Measurements from ENCODE around the gene FOXP1. TPM values are rescaled to one million over a fixed set of nuclear protein-coding genes. Genes with fewer than 3 reads are reported as not detected.

FOXP1 gene
- total RNA-seq, 1 experiment from 2014 or later, result 2.9 TPM

DNA sequence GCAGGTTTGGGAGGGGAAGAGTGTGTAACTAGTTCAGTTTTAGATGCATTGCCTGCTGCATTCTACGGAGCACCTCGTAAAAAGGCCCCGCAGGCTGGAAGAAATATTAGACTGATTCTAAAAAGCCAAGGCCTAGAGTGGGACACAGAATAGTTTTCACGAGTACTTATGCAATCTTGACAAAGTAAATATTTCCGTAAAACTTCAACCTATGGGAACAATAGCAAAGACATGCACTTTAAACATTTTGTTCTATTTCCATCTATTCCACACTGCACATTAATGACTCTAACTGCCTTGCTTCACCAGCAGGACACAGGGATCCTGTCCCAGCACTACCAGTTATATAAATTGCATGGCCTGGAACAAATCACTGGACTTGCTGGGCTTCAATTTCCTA is 260.0 kb downstream of the FOXP1 start:
- ChIA-PET CTCF (no interaction called here), POLR2A (no interaction called here)
- no peaks in the 10 kb centered on the region for H3K27me3 ChIP-seq (ENCODE audit: control insufficient read depth, insufficient read depth, low read length)
- DNase-seq (ENCODE audit: low read depth, low spot score), result no peak
- no peak for ATAC-seq
- intact Hi-C loops (cut with micrococcal nuclease; ENCODE audit: unreplicated experiment) (no loop called here), in situ Hi-C loops (cut with HindIII; ENCODE audit: low pct_unique_long_range_greater_than_20kb, low sequenced_read_pairs) (no loop called here)
- H3K9me3 ChIP-seq (ENCODE audit: control insufficient read depth, insufficient read depth, low read depth, low read length), result no peaks in the 10 kb centered on the region
- BruUV-seq (replicated peaks), result no TSS peak
- TF ChIP-seq, protein P1, sequence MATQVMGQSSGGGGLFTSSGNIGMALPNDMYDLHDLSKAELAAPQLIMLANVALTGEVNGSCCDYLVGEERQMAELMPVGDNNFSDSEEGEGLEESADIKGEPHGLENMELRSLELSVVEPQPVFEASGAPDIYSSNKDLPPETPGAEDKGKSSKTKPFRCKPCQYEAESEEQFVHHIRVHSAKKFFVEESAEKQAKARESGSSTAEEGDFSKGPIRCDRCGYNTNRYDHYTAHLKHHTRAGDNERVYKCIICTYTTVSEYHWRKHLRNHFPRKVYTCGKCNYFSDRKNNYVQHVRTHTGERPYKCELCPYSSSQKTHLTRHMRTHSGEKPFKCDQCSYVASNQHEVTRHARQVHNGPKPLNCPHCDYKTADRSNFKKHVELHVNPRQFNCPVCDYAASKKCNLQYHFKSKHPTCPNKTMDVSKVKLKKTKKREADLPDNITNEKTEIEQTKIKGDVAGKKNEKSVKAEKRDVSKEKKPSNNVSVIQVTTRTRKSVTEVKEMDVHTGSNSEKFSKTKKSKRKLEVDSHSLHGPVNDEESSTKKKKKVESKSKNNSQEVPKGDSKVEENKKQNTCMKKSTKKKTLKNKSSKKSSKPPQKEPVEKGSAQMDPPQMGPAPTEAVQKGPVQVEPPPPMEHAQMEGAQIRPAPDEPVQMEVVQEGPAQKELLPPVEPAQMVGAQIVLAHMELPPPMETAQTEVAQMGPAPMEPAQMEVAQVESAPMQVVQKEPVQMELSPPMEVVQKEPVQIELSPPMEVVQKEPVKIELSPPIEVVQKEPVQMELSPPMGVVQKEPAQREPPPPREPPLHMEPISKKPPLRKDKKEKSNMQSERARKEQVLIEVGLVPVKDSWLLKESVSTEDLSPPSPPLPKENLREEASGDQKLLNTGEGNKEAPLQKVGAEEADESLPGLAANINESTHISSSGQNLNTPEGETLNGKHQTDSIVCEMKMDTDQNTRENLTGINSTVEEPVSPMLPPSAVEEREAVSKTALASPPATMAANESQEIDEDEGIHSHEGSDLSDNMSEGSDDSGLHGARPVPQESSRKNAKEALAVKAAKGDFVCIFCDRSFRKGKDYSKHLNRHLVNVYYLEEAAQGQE (IDR thresholded peaks at IDR 0.05; ENCODE audit: insufficient read depth in 1 of 2, low read depth in 2 of 2, low read length in 1 of 2), result no peak
- TF ChIP-seq POLR2AphosphoS5 (IDR thresholded peaks at IDR 0.05; ENCODE audit: low read depth, low read length) (no peak), SIN3A (IDR thresholded peaks at IDR 0.05; ENCODE audit: borderline replicate concordance, insufficient read depth, low read depth, low read length) (no peak), TCF7L2 (IDR thresholded peaks at IDR 0.05; ENCODE audit: low read depth, low read length) (no peak)
- TF ChIP-seq, protein P2, sequence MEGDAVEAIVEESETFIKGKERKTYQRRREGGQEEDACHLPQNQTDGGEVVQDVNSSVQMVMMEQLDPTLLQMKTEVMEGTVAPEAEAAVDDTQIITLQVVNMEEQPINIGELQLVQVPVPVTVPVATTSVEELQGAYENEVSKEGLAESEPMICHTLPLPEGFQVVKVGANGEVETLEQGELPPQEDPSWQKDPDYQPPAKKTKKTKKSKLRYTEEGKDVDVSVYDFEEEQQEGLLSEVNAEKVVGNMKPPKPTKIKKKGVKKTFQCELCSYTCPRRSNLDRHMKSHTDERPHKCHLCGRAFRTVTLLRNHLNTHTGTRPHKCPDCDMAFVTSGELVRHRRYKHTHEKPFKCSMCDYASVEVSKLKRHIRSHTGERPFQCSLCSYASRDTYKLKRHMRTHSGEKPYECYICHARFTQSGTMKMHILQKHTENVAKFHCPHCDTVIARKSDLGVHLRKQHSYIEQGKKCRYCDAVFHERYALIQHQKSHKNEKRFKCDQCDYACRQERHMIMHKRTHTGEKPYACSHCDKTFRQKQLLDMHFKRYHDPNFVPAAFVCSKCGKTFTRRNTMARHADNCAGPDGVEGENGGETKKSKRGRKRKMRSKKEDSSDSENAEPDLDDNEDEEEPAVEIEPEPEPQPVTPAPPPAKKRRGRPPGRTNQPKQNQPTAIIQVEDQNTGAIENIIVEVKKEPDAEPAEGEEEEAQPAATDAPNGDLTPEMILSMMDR (IDR thresholded peaks at IDR 0.05), result no peak
- no peak overlapping the region for H3K4me3 ChIP-seq (ENCODE audit: low read depth in 2 of 2, low read length in 2 of 2)
- H3K27ac ChIP-seq (ENCODE audit: low read length), result no peak overlapping the region
- no peaks in the 10 kb centered on the region for H3K36me3 ChIP-seq (ENCODE audit: control insufficient read depth, insufficient read depth, low read length)
- no peaks in the 10 kb centered on the region for H3K4me1 ChIP-seq (ENCODE audit: control insufficient read depth, insufficient read depth, low read length)

DNA sequence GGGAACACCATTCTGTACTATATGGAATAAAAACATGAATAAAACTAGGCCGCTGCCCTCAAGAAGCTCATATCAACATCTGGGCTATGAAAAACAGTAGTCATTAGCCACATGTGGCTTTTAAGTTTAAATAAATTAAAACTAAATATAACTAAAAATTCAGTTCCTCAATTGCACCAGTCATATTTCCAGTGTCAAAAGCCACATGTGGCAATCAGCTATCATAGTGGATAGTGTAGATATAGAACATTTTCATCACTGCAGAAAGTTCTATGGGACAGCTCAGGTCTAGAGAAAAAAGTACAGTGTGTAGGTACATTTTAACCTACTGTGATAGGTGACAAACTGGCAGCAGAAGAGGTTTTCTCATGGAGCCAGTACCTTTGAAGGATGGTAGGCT is 261.4 kb downstream of the FOXP1 start:
- DNase-seq (ENCODE audit: low read depth, low spot score) (no peak), ATAC-seq (no peak)
- H3K27me3 ChIP-seq (ENCODE audit: control insufficient read depth, insufficient read depth, low read length), result no peaks in the 10 kb centered on the region
- H3K36me3 ChIP-seq (ENCODE audit: control insufficient read depth, insufficient read depth, low read length), result no peaks in the 10 kb centered on the region
- H3K9me3 ChIP-seq (ENCODE audit: control insufficient read depth, insufficient read depth, low read depth, low read length), result no peaks in the 10 kb centered on the region
- H3K4me3 ChIP-seq (ENCODE audit: low read depth in 2 of 2, low read length in 2 of 2), result no peak overlapping the region
- no TSS peak for BruUV-seq (replicated peaks)
- TF ChIP-seq TCF7L2 (IDR thresholded peaks at IDR 0.05; ENCODE audit: low read depth, low read length), result no peak
- TF ChIP-seq, protein P1 (IDR thresholded peaks at IDR 0.05; ENCODE audit: insufficient read depth in 1 of 2, low read depth in 2 of 2, low read length in 1 of 2), result no peak
- TF ChIP-seq POLR2AphosphoS5 (IDR thresholded peaks at IDR 0.05; ENCODE audit: low read depth, low read length), result no peak
- TF ChIP-seq SIN3A (IDR thresholded peaks at IDR 0.05; ENCODE audit: borderline replicate concordance, insufficient read depth, low read depth, low read length), result no peak
- TF ChIP-seq, protein P2 (IDR thresholded peaks at IDR 0.05), result no peak
- ChIA-PET POLR2A (no interaction called here), CTCF (no interaction called here)
- H3K4me1 ChIP-seq (ENCODE audit: control insufficient read depth, insufficient read depth, low read length), result no peaks in the 10 kb centered on the region
- intact Hi-C loops (cut with micrococcal nuclease; ENCODE audit: unreplicated experiment) (no loop called here), in situ Hi-C loops (cut with HindIII; ENCODE audit: low pct_unique_long_range_greater_than_20kb, low sequenced_read_pairs) (no loop called here)
- H3K27ac ChIP-seq (ENCODE audit: low read length), result no peak overlapping the region

Data from Panc1 (cell line).